SK-N-MC (cell line): ENCODE results near the gene NTN3.

Experiments used
- DNase-seq: peaks from one replicate; pipeline ENCODE4 v3.0.0-alpha.2; 2011; ENCODE audit warnings: low read depth, low spot score
- H3K27ac ChIP-seq: fragments of 200-600 bp; sonication (generic); 2 replicates; pipeline ENCODE4 v1.5.1; 2016; ENCODE audit warnings: mixed run types
- H3K36me3 ChIP-seq: fragments of 200-600 bp; sonication (generic); 2 replicates; pipeline ENCODE4 v1.6.1; 2017; ENCODE audit warnings: antibody characterized with exemption, low read length, mixed read lengths; ENCODE audit not compliant: insufficient read depth
- H3K4me3 ChIP-seq: fragments of 200-600 bp; sonication (generic); 2 replicates; pipeline ENCODE4 v1.5.1; 2016
- H3K9ac ChIP-seq: fragments of 200-600 bp; sonication (generic); 2 replicates; pipeline ENCODE4 v1.8.0; 2017; ENCODE audit warnings: mixed run types, mixed read lengths; ENCODE audit not compliant: insufficient read length
- H3K9me3 ChIP-seq: fragments of 200-600 bp; sonication (generic); 2 replicates; pipeline ENCODE4 v1.6.1; 2017; ENCODE audit warnings: low read depth, mild to moderate bottlenecking, antibody characterized with exemption, low read length, moderate library complexity, mixed read lengths
- EZH2 ChIP-seq: fragments of 200-600 bp; sonication (generic); IDR thresholded peaks from one replicate; pipeline ENCODE4 v1.6.1; 2017; ENCODE audit warnings: antibody characterized with exemption
- FOXP2 ChIP-seq: optimal IDR thresholded peaks from 2 replicates; pipeline ENCODE3; 2011; ENCODE audit warnings: mild to moderate bottlenecking, moderate library complexity; ENCODE audit not compliant: insufficient read depth; ENCODE audit errors: extremely low read length, control extremely low read depth
- POLR2AphosphoS5 ChIP-seq: IDR thresholded peaks from 2 replicates; pipeline ENCODE4 v1.6.1; 2012; ENCODE audit warnings: mild to moderate bottlenecking, low read depth, low read length, borderline replicate concordance

The NTN3 gene

GRCh38 chr16:2480948-2481347, 9.9 kb downstream of the NTN3 start:
- Histone ChIP-seq H3K9me3 (no peaks in the 10 kb centered on the region), H3K9ac (no peak overlapping the region), H3K4me3 (no peak overlapping the region), H3K36me3 (no peaks in the 10 kb centered on the region), H3K27ac (no peak overlapping the region)
- no peak for DNase-seq
- TF ChIP-seq POLR2AphosphoS5 (no peak), FOXP2 (no peak), EZH2 (no peak)

GRCh38 chr16:2481676-2482075, 10.6 kb downstream of the NTN3 start:
- DNase-seq: no peak
- Histone ChIP-seq H3K9ac (no peak overlapping the region), H3K4me3 (no peak overlapping the region), H3K9me3 (no peaks in the 10 kb centered on the region), H3K36me3 (no peaks in the 10 kb centered on the region), H3K27ac (no peak overlapping the region)
- TF ChIP-seq POLR2AphosphoS5 (no peak), EZH2 (no peak), FOXP2 (no peak)

- Histone ChIP-seq H3K4me3 (no peak overlapping the region), H3K9ac (no peak overlapping the region), H3K27ac (no peak overlapping the region), H3K36me3 (no peaks in the 10 kb centered on the region), H3K9me3 (no peaks in the 10 kb centered on the region)
- no peak for DNase-seq
- TF ChIP-seq POLR2AphosphoS5: no peak
- no peak for TF ChIP-seq EZH2
- no peak for TF ChIP-seq FOXP2
Observed at GRCh38 chr16:2482249-2482648, 11.2 kb downstream of the NTN3 start.

- DNase-seq: no peak
- H3K27ac ChIP-seq: no peak overlapping the region
- H3K9me3 ChIP-seq: no peaks in the 10 kb centered on the region
- TF ChIP-seq EZH2: no peak
- no peak for TF ChIP-seq FOXP2
- no peak for TF ChIP-seq POLR2AphosphoS5
- no peak overlapping the region for H3K4me3 ChIP-seq
- no peak overlapping the region for H3K9ac ChIP-seq
- no peaks in the 10 kb centered on the region for H3K36me3 ChIP-seq
Observed at GRCh38 chr16:2482708-2483534, 11.8 kb downstream of the NTN3 start.

- TF ChIP-seq EZH2 (no peak), POLR2AphosphoS5 (no peak), FOXP2 (no peak)
- Histone ChIP-seq H3K4me3 (no peak overlapping the region), H3K9ac (no peak overlapping the region)
Observed at GRCh38 chr16:2483939-2484897, 13.1 kb downstream of the NTN3 start.

GRCh38 chr16:2484898-2485508, 13.9 kb downstream of the NTN3 start:
- Histone ChIP-seq H3K27ac (no peak overlapping the region), H3K4me3 (no peak overlapping the region), H3K36me3 (no peaks in the 10 kb centered on the region), H3K9ac (no peak overlapping the region), H3K9me3 (no peaks in the 10 kb centered on the region)
- no peak for TF ChIP-seq POLR2AphosphoS5
- TF ChIP-seq FOXP2: no peak
- no peak for TF ChIP-seq EZH2
- DNase-seq: no peak

More at GRCh38 chr16:2483939-2484897, 13.1 kb downstream of the NTN3 start:
- no peak for DNase-seq
- Histone ChIP-seq H3K36me3 (no peaks in the 10 kb centered on the region), H3K27ac (no peak overlapping the region), H3K9me3 (no peaks in the 10 kb centered on the region)

GRCh38 chr16:2485811-2486507, 14.9 kb downstream of the NTN3 start:
- Histone ChIP-seq H3K36me3 (no peaks in the 10 kb centered on the region), H3K27ac (no peak overlapping the region), H3K9ac (no peak overlapping the region), H3K4me3 (no peak overlapping the region), H3K9me3 (no peaks in the 10 kb centered on the region)
- TF ChIP-seq FOXP2: no peak
- TF ChIP-seq EZH2: no peak
- TF ChIP-seq POLR2AphosphoS5: no peak
- DNase-seq: no peak
